Measurements from ENCODE around the gene GOLPH3.

GOLPH3 gene

DNA sequence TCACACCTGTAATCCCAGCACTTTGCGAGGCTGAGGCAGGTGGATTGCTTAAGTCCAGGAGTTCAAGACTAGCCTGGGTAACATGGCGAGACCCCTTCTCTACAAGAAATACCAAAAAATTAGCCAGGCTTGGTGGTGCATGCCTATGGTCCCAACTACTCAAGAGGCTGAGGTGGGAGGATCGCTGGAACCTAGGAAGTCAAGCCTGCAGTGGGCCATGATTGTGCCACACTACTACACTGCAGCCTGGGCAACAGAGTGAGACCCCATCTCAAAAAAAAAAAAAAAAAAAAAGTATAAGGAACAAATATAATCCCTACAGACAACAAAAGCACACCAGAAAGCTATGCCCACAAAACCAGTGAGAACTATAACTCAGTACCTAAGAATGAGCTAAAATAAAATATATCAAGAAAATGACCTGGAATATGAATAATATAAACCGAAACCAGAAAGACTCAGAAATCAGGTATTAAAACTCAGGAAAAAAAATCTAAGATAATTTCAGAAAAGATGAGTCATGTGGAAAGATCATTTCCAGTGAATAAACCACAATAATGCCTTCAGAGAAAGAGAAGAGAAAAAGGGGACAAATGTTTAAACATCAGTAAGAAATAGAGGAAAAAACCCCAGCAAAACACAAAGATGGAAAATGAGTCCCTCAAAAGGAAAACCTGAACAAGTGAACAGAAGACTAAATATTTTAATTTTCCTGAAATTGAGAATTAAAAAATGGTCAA lies 57.4 kb downstream of the GOLPH3 start:
- in situ Hi-C loops (cut with MboI; ENCODE audit: low pct_unique_long_range_greater_than_20kb, low sequenced_read_pairs, unreplicated experiment) = no loop called here
- TF ChIP-seq CTCF (IDR thresholded peaks at IDR 0.05; ENCODE audit: extremely low read depth, insufficient read depth, missing control alignments) = no peak
- DNase-seq (ENCODE audit: low spot score) = no peak

- TF ChIP-seq CTCF (IDR thresholded peaks at IDR 0.05; ENCODE audit: extremely low read depth, insufficient read depth, missing control alignments) = no peak
- no peak for DNase-seq (ENCODE audit: low spot score)
- in situ Hi-C loops (cut with MboI; ENCODE audit: low pct_unique_long_range_greater_than_20kb, low sequenced_read_pairs, unreplicated experiment) = no loop called here
Measured at GRCh38 chr5:32115985-32116384, 58.1 kb downstream of the GOLPH3 start.

DNA sequence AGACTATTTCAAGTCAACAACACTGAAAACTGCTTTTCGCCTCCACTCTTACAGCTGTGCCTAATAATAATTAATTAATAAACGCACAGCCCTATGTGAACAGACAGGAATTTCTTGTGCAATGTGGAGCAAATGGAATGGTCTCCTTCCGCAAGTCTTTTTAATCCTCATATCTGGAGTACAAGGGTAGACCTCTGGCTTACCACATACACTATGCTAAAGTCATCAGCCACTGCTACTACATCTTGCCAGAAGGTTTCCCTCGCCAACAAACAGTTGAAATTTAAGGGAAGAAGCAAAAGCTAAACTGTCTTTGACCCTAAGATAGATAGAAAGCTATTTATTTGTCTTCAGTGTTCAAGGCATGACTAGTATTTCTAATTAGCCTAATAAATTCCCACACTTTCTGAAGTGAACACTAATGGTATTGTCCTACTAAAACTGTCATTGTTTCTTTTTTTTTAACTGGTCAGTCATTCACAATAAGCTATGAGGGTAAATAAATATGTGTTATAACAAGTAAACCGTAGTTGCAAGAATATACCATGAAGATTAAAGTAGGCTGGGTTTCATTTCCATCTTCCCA lies 63.9 kb downstream of the GOLPH3 start:
- in situ Hi-C loops (cut with MboI; ENCODE audit: low pct_unique_long_range_greater_than_20kb, low sequenced_read_pairs, unreplicated experiment) = no loop called here
- TF ChIP-seq CTCF (IDR thresholded peaks at IDR 0.05; ENCODE audit: extremely low read depth, insufficient read depth, missing control alignments) = no peak
- DNase-seq (ENCODE audit: low spot score) = no peak

DNA sequence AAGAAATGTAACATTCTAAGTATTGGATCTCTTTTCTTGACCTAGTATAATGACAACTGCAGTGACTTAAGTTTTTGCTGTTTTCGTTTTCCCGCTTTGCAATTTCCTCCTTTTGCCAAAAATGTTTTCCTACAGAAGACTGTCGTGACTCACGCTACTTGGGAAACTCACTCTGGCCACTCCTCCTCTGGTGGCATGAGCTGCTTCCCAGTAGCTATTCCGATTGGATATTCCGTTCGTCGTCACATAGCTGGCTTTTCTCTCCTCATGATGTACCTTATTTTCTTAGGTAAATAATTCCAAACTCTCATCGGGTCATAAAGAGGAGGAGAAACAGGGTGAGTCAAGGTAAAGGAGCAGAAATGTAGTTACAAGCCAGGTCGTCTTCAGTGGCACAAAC lies 64.9 kb downstream of the GOLPH3 start:
- in situ Hi-C loops (cut with MboI; ENCODE audit: low pct_unique_long_range_greater_than_20kb, low sequenced_read_pairs, unreplicated experiment) = no loop called here
- no peak for TF ChIP-seq CTCF (IDR thresholded peaks at IDR 0.05; ENCODE audit: extremely low read depth, insufficient read depth, missing control alignments)
- DNase-seq (ENCODE audit: low spot score) = no peak

GRCh38 chr5:32108167-32108566 lies 66.0 kb downstream of the GOLPH3 start:
- DNase-seq (ENCODE audit: low spot score) = no peak
- in situ Hi-C loops (cut with MboI; ENCODE audit: low pct_unique_long_range_greater_than_20kb, low sequenced_read_pairs, unreplicated experiment) = no loop called here
- TF ChIP-seq CTCF (IDR thresholded peaks at IDR 0.05; ENCODE audit: extremely low read depth, insufficient read depth, missing control alignments) = no peak

DNA sequence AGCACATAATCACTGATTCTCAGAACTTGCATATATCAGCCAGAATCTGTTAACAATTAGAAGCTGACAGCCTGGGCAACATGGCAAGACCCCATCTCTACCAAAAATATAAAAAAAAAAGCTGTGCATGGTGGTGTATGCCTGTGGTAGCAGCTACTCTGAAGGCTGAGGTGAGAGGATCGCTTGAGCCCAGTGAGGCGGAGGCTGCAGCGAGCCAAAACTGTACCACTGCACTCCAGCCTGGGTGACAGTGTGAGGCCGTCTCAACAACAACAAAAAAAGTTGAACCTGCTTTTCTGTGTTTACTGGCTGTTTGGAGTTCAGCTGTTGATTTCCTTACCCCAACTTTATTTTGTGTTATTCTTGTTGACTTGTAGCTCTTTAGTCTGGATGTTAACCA lies 66.8 kb downstream of the GOLPH3 start:
- in situ Hi-C loops (cut with MboI; ENCODE audit: low pct_unique_long_range_greater_than_20kb, low sequenced_read_pairs, unreplicated experiment) = no loop called here
- DNase-seq (ENCODE audit: low spot score) = no peak
- no peak for TF ChIP-seq CTCF (IDR thresholded peaks at IDR 0.05; ENCODE audit: extremely low read depth, insufficient read depth, missing control alignments)

Measured in GM13977 (cell line).